Natural killer cell (primary cell): Measurements from ENCODE around the gene RNF40. TPM values are rescaled to one million over a fixed set of nuclear protein-coding genes. Genes with fewer than 3 reads are reported as not detected.

ENCODE experiments used
- ATAC-seq, 3 donors: fragments of 150-1000 bp in 2 of 3; fragments of 200-7000 bp in 1 of 3; cut with Tn5 transposase; 1 replicate in 1 of 3; 2 replicates in 2 of 3; pipeline ENCODE4 v1.10.0; 2021; ENCODE audit warnings: mild to moderate bottlenecking in 2 of 3, moderate library complexity in 2 of 3
- DNase-seq, 2 donors: peaks; one replicate each; pipeline versions ENCODE4 v3.0.0 to v3.0.0-alpha.2; 2013 to 2021; ENCODE audit warnings: mixed read lengths in 1 of 2
- H3K27ac ChIP-seq: one replicate; pipeline ENCODE4 v1.5.1; 2013; ENCODE audit warnings: mild to moderate bottlenecking, low read length
- H3K27me3 ChIP-seq: one replicate; pipeline ENCODE4 v1.6.1; 2013; ENCODE audit warnings: low read length; ENCODE audit not compliant: control insufficient read depth, insufficient read depth
- H3K36me3 ChIP-seq: one replicate; pipeline ENCODE4 v1.6.1; 2013; ENCODE audit warnings: low read length; ENCODE audit not compliant: control insufficient read depth, insufficient read depth
- H3K4me1 ChIP-seq: one replicate; pipeline ENCODE4 v1.6.1; 2013; ENCODE audit warnings: low read length; ENCODE audit not compliant: control insufficient read depth, insufficient read depth
- H3K4me3 ChIP-seq: one replicate; pipeline ENCODE4 v1.5.1; 2013; ENCODE audit warnings: low read length
- H3K9me3 ChIP-seq: one replicate; pipeline ENCODE4 v1.6.1; 2013; ENCODE audit warnings: low read length; ENCODE audit not compliant: control insufficient read depth, insufficient read depth
- H3K27ac Mint-ChIP-seq, 2 donors: one replicate each; pipeline ENCODE4 v1.8.0; 2022; ENCODE audit warnings: mild to moderate bottlenecking in 2 of 2, mixed read lengths in 2 of 2, moderate library complexity in 1 of 2
- H3K27me3 Mint-ChIP-seq, 2 donors: one replicate each; pipeline ENCODE4 v1.8.0; 2022; ENCODE audit warnings: low read depth in 2 of 2, mixed read lengths in 2 of 2
- H3K36me3 Mint-ChIP-seq: one replicate; pipeline ENCODE4 v1.8.0; 2022; ENCODE audit warnings: mixed read lengths
- H3K4me1 Mint-ChIP-seq, 2 donors: one replicate each; pipeline ENCODE4 v1.8.0; 2022; ENCODE audit warnings: mixed read lengths in 2 of 2
- H3K4me3 Mint-ChIP-seq: one replicate; pipeline ENCODE4 v1.8.0; 2022; ENCODE audit warnings: mild to moderate bottlenecking, moderate library complexity, mixed read lengths
- H3K9me3 Mint-ChIP-seq, 2 donors: one replicate each; pipeline ENCODE4 v1.8.0; 2022; ENCODE audit warnings: mixed read lengths in 2 of 2
- CTCF ChIP-seq: fragments of 200-600 bp; IDR thresholded peaks from one replicate; pipeline ENCODE4 v1.8.0; 2022; ENCODE audit warnings: antibody characterized with exemption
- WGBS: methylation state at CpG from one replicate; pipeline ENCODE4 v1.1.7; 2013; ENCODE audit warnings: missing lambda C conversion rate; ENCODE audit not compliant: insufficient coverage; 5-methylcytosine and 5-hydroxymethylcytosine counted together
- intact Hi-C: fragments of 100-400 bp; cut with micrococcal nuclease; formaldehyde crosslinking; loops from one replicate; pipeline ENCODE4 v1.14.2; 2022
- total RNA-seq, 4 donors: library from RNA; stranded (reverse); fragments of 120-200 nt in 1 of 4; gene quantifications; one replicate each; pipeline versions ENCODE4 v1.2.3 to v1.2.4, GENCODE V29; 2013 to 2022

RNF40 gene
- total RNA-seq, 3 donors from 2014 or later (not counting 1 experiment from before 2014, with no cell fraction given): 153 to 167 (median 161) TPM

GRCh38 chr16:30755955-30756780, 6.0 kb upstream of the RNF40 start:
- Histone ChIP-seq H3K4me3 (no peak overlapping the region), H3K4me1 (peaks cover 23% of the 10 kb centered on the region), H3K9me3 (no peaks in the 10 kb centered on the region), H3K27ac (no peak overlapping the region), H3K36me3 (peaks cover 43% of the 10 kb centered on the region), H3K27me3 (no peaks in the 10 kb centered on the region)
- DNase-seq: no peak
- no peak for ATAC-seq
- H3K4me3 Mint-ChIP-seq: no peak overlapping the region
- no peak for TF ChIP-seq CTCF
- no peak overlapping the region for H3K27ac Mint-ChIP-seq
- no peaks in the 10 kb centered on the region for H3K36me3 Mint-ChIP-seq
- peaks cover 6 to 22% of the 10 kb centered on the region in 2 donors for H3K4me1 Mint-ChIP-seq
- WGBS: 97% methylated on average over 20 of the region's 20 CpGs
- intact Hi-C loops: no loop called here
- H3K27me3 Mint-ChIP-seq: no peaks in the 10 kb centered on the region
- H3K9me3 Mint-ChIP-seq: no peaks in the 10 kb centered on the region

- intact Hi-C loops: no loop called here
- no peak for DNase-seq
- H3K36me3 Mint-ChIP-seq: no peaks in the 10 kb centered on the region
Measured at GRCh38 chr16:30756781-30757100, 5.4 kb upstream of the RNF40 start.

GRCh38 chr16:30757316-30757715, 4.8 kb upstream of the RNF40 start:
- ATAC-seq: no peak
- no peaks in the 10 kb centered on the region for H3K9me3 Mint-ChIP-seq
- H3K27me3 ChIP-seq: no peaks in the 10 kb centered on the region

More at GRCh38 chr16:30756781-30757100, 5.4 kb upstream of the RNF40 start:
- Mint-ChIP-seq H3K4me3 (no peak overlapping the region), H3K4me1 (peaks cover 10 to 24% of the 10 kb centered on the region in 2 donors), H3K27ac (no peak overlapping the region), H3K9me3 (no peaks in the 10 kb centered on the region), H3K27me3 (no peaks in the 10 kb centered on the region)
- WGBS: 97% methylated on average over 13 of the region's 13 CpGs
- Histone ChIP-seq H3K9me3 (no peaks in the 10 kb centered on the region), H3K27ac (no peak overlapping the region), H3K4me1 (peaks cover 26% of the 10 kb centered on the region), H3K36me3 (peaks cover 39% of the 10 kb centered on the region), H3K4me3 (no peak overlapping the region), H3K27me3 (no peaks in the 10 kb centered on the region)
- no peak for ATAC-seq
- no peak for TF ChIP-seq CTCF

More at GRCh38 chr16:30757316-30757715, 4.8 kb upstream of the RNF40 start:
- H3K4me3 Mint-ChIP-seq: no peak overlapping the region
- peaks cover 16 to 28% of the 10 kb centered on the region in 2 donors for H3K4me1 Mint-ChIP-seq
- WGBS: 95% methylated on average over 7 of the region's 7 CpGs
- no peak overlapping the region for H3K27ac Mint-ChIP-seq
- Histone ChIP-seq H3K4me1 (peaks cover 26% of the 10 kb centered on the region), H3K4me3 (no peak overlapping the region), H3K9me3 (no peaks in the 10 kb centered on the region), H3K27ac (no peak overlapping the region), H3K36me3 (peaks cover 34% of the 10 kb centered on the region)
- no peaks in the 10 kb centered on the region for H3K36me3 Mint-ChIP-seq
- DNase-seq: no peak
- no peaks in the 10 kb centered on the region for H3K27me3 Mint-ChIP-seq
- no peak for TF ChIP-seq CTCF
- intact Hi-C loops: no loop called here
